GM23338 (cell line): ENCODE measurements around the gene BNC2. TPM values are rescaled to one million over a fixed set of nuclear protein-coding genes. Genes with fewer than 3 reads are reported as not detected.

ENCODE experiments used
- ATAC-seq: fragments of 200-7000 bp; cut with Tn5 transposase; 3 replicates; pipeline ENCODE4 v1.9.1; 2020
- DNase-seq: peaks from one replicate; pipeline ENCODE4 v3.0.0-alpha.2; 2015; ENCODE audit warnings: low spot score
- H2AFZ ChIP-seq: fragments of 200-600 bp; sonication (generic); 2 replicates; pipeline ENCODE4 v1.8.0; 2016; ENCODE audit warnings: antibody characterized with exemption, mild to moderate bottlenecking, moderate library complexity
- H3F3A ChIP-seq: fragments of 200-600 bp; sonication (generic); replicated peaks from 2 replicates; pipeline ENCODE4 v1.8.0; 2017; ENCODE audit warnings: antibody characterized with exemption, mixed run types, low read depth
- H3K27ac ChIP-seq: fragments of 200-600 bp; sonication (generic); 2 replicates; pipeline ENCODE4 v1.6.1; 2016; ENCODE audit warnings: low read depth
- H3K27me3 ChIP-seq: fragments of 200-600 bp; sonication (generic); 2 replicates; pipeline ENCODE4 v1.8.0; 2016; ENCODE audit warnings: mild to moderate bottlenecking, mixed run types, moderate library complexity; ENCODE audit not compliant: insufficient read depth
- H3K36me3 ChIP-seq: fragments of 200-600 bp; sonication (generic); 2 replicates; pipeline ENCODE4 v1.8.0; 2016; ENCODE audit warnings: mild to moderate bottlenecking; ENCODE audit not compliant: insufficient read depth
- H3K4me1 ChIP-seq: fragments of 200-600 bp; sonication (generic); 2 replicates; pipeline ENCODE4 v1.8.0; 2016; ENCODE audit warnings: mild to moderate bottlenecking, moderate library complexity; ENCODE audit not compliant: insufficient read depth
- H3K4me2 ChIP-seq: fragments of 200-600 bp; sonication (generic); 2 replicates; pipeline ENCODE4 v1.7.1; 2017; ENCODE audit warnings: mixed run types
- H3K4me3 ChIP-seq: fragments of 200-600 bp; sonication (generic); 2 replicates; pipeline ENCODE4 v1.6.1; 2016; ENCODE audit warnings: mixed run types
- H3K79me2 ChIP-seq: fragments of 200-600 bp; sonication (generic); replicated peaks from 2 replicates; pipeline ENCODE4 v1.8.0; 2017; ENCODE audit warnings: mild to moderate bottlenecking; ENCODE audit not compliant: insufficient read depth
- H3K9me2 ChIP-seq: fragments of 200-600 bp; sonication (generic); 2 replicates; pipeline ENCODE4 v1.8.0; 2017; ENCODE audit not compliant: insufficient read depth
- H4K20me1 ChIP-seq: fragments of 200-600 bp; sonication (generic); replicated peaks from 2 replicates; pipeline ENCODE4 v1.8.0; 2017; ENCODE audit warnings: mild to moderate bottlenecking; ENCODE audit not compliant: insufficient read depth
- H3K27ac Mint-ChIP-seq: 2 replicates; pipeline ENCODE4 v1.8.0; 2020; ENCODE audit warnings: inconsistent platforms, mild to moderate bottlenecking, moderate library complexity, mixed read lengths
- H3K27me3 Mint-ChIP-seq: 3 replicates; pipeline ENCODE4 v1.8.0; 2022; ENCODE audit warnings: low read depth, mild to moderate bottlenecking, moderate library complexity, mixed read lengths, inconsistent platforms; ENCODE audit not compliant: insufficient read depth, poor library complexity
- H3K36me3 Mint-ChIP-seq: 3 replicates; pipeline ENCODE4 v1.8.0; 2021; ENCODE audit warnings: low read depth, mild to moderate bottlenecking, inconsistent platforms, moderate library complexity, mixed read lengths
- H3K4me1 Mint-ChIP-seq: 3 replicates; pipeline ENCODE4 v1.8.0; 2020; ENCODE audit warnings: mild to moderate bottlenecking, inconsistent platforms, mixed read lengths
- H3K4me3 Mint-ChIP-seq: 3 replicates; pipeline ENCODE4 v1.8.0; 2021; ENCODE audit warnings: moderate library complexity, mild to moderate bottlenecking, inconsistent platforms, mixed read lengths
- H3K9me3 Mint-ChIP-seq: 3 replicates; pipeline ENCODE4 v1.8.0; 2020; ENCODE audit warnings: moderate library complexity, mild to moderate bottlenecking, inconsistent platforms, mixed read lengths
- CREB1 ChIP-seq: fragments of 250-450 bp; sonication (Bioruptor Pico); IDR thresholded peaks from 2 replicates; pipeline ENCODE4 v1.5.0; 2020; ENCODE audit warnings: low read depth, mild to moderate bottlenecking, moderate library complexity
- ETS1 ChIP-seq: IDR thresholded peaks from 2 replicates; pipeline ENCODE4 v1.6.1; 2016; ENCODE audit warnings: antibody characterized with exemption
- NANOG ChIP-seq: IDR thresholded peaks from 2 replicates; pipeline ENCODE4 v1.6.1; 2016; ENCODE audit warnings: antibody characterized with exemption, borderline replicate concordance
- REST ChIP-seq: IDR thresholded peaks from one replicate; pipeline ENCODE4 v1.6.1; 2018; ENCODE audit warnings: antibody characterized with exemption; ENCODE audit not compliant: unreplicated experiment
- STAT1 ChIP-seq: IDR thresholded peaks from one replicate; pipeline ENCODE4 v1.6.1; 2016; ENCODE audit warnings: antibody characterized with exemption; ENCODE audit not compliant: unreplicated experiment
- ZNF331 ChIP-seq: fragments of 250-450 bp; sonication (Bioruptor Pico); IDR thresholded peaks from 2 replicates; pipeline ENCODE4 v1.5.0; 2020; ENCODE audit warnings: low read depth, mild to moderate bottlenecking, moderate library complexity
- polyA plus RNA-seq: library from polyadenylated mRNA; unstranded; fragments of >200 nt; fragmentation: Nextera tagmentation; extraction: Ambion mirVana; gene quantifications from 2 replicates; pipeline ENCODE4 v1.2.1, GENCODE V29; 2016
- total RNA-seq: library from RNA; depleted of rRNA; stranded (reverse); fragments of >200 nt; shearing (Covaris generic); gene quantifications from 2 replicates; pipeline ENCODE4 v1.2.3, GENCODE V29; 2014
- TF ChIP-seq, protein P1 (sequence below), 2 experiments: fragments of 200-600 bp in 1 of 2; sonication (generic) in 1 of 2; conservative IDR thresholded peaks; 2 replicates each; pipeline versions ENCODE4 v1.5.1 to v1.6.1; 2016 to 2017; ENCODE audit warnings: antibody characterized with exemption in 2 of 2, low read depth in 2 of 2, mild to moderate bottlenecking in 2 of 2, moderate library complexity in 1 of 2

The BNC2 gene
- total and polyA plus RNA-seq, 2 experiments from 2014 or later, result 12.7 to 13.2 TPM

DNA sequence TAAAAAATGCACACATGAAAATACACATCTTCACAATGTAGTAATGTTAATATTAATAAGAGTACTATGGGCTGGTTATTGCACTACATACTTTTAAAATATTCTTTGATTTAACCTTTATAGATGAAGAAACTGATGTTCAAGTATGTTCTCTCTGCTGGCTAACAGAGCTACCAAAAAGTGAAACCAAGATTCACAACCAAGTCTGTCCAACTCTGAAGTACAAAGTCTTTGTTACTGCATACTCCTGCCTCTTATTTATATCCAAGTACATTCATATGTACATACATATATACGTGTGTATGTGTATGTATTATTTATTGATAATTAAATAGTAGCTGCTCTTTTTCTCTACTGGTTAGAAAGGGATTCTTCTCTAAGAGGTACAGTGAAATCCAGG, 325.6 kb downstream of the BNC2 start:
- no peak overlapping the region for H3K27ac ChIP-seq
- Mint-ChIP-seq H3K4me1 (peaks cover 26% of the 10 kb centered on the region), H3K27ac (no peak overlapping the region), H3K36me3 (no peaks in the 10 kb centered on the region), H3K4me3 (no peak overlapping the region), H3K27me3 (no peaks in the 10 kb centered on the region), H3K9me3 (no peaks in the 10 kb centered on the region)
- no peak for DNase-seq
- no peaks in the 10 kb centered on the region for H3F3A ChIP-seq
- no peaks in the 10 kb centered on the region for H3K36me3 ChIP-seq
- no peak for TF ChIP-seq NANOG
- no peak for TF ChIP-seq ZNF331
- TF ChIP-seq, protein P1, sequence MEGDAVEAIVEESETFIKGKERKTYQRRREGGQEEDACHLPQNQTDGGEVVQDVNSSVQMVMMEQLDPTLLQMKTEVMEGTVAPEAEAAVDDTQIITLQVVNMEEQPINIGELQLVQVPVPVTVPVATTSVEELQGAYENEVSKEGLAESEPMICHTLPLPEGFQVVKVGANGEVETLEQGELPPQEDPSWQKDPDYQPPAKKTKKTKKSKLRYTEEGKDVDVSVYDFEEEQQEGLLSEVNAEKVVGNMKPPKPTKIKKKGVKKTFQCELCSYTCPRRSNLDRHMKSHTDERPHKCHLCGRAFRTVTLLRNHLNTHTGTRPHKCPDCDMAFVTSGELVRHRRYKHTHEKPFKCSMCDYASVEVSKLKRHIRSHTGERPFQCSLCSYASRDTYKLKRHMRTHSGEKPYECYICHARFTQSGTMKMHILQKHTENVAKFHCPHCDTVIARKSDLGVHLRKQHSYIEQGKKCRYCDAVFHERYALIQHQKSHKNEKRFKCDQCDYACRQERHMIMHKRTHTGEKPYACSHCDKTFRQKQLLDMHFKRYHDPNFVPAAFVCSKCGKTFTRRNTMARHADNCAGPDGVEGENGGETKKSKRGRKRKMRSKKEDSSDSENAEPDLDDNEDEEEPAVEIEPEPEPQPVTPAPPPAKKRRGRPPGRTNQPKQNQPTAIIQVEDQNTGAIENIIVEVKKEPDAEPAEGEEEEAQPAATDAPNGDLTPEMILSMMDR (conservative IDR thresholded peaks at IDR 0.05; ENCODE audit: low read depth in 2 of 2), result no peak
- no peak for TF ChIP-seq REST
- no peak for TF ChIP-seq ETS1
- TF ChIP-seq STAT1, result no peak
- no peaks in the 10 kb centered on the region for H3K79me2 ChIP-seq
- no peaks in the 10 kb centered on the region for H3K27me3 ChIP-seq
- no peak for ATAC-seq
- no peak overlapping the region for H2AFZ ChIP-seq
- no peak overlapping the region for H3K4me3 ChIP-seq
- no peak overlapping the region for H3K4me2 ChIP-seq
- H4K20me1 ChIP-seq, result no peaks in the 10 kb centered on the region
- H3K4me1 ChIP-seq, result peaks cover 21% of the 10 kb centered on the region
- H3K9me2 ChIP-seq, result no peaks in the 10 kb centered on the region; the same call in 1 of the 2 replicates

DNA sequence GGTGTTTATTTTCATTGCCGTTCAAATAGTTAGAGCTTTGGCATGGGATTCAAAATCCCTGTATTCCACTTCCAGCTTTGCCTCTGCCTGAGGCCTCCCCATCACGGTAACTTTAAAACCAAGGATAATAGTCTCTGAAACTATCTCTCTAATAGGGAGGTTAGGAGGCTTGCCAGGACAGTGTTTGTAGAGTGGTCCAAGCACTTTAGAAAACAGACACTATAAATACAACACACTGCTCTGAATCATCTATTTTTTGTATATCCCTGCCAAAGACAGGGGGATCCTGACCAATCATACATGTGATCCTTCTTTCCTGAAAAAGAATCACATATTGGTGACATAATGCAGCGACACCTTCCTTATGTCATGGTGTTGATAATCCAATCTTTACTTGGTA, 326.8 kb downstream of the BNC2 start:
- Histone ChIP-seq H3K9me2 (no peaks in the 10 kb centered on the region; the same call in 1 of the 2 replicates), H2AFZ (no peak overlapping the region), H3K4me3 (no peak overlapping the region), H4K20me1 (no peaks in the 10 kb centered on the region), H3K4me1 (peaks cover 21% of the 10 kb centered on the region), H3K27ac (no peak overlapping the region), H3K4me2 (no peak overlapping the region), H3F3A (no peaks in the 10 kb centered on the region), H3K79me2 (no peaks in the 10 kb centered on the region), H3K27me3 (no peaks in the 10 kb centered on the region), H3K36me3 (no peaks in the 10 kb centered on the region)
- Mint-ChIP-seq H3K9me3 (no peaks in the 10 kb centered on the region), H3K4me1 (peaks cover 26% of the 10 kb centered on the region), H3K36me3 (no peaks in the 10 kb centered on the region), H3K27me3 (peaks cover 2% of the 10 kb centered on the region), H3K27ac (no peak overlapping the region), H3K4me3 (no peak overlapping the region)
- ATAC-seq, result no peak
- no peak for DNase-seq
- TF ChIP-seq ETS1 (no peak), REST (no peak), ZNF331 (no peak), CREB1 (no peak)
